Stimulated activated CD8-positive, alpha-beta memory T cell treated with anti-CD3 and anti-CD28 coated beads, Interleukin-4, amount 100 ng/mL, for 24 hours (primary cell): Measurements from ENCODE around the gene SAP130.
A peak's percentile ranks its signal among the peaks of the same experiment; 100 is the strongest.

Source experiments
- DNase-seq: peaks from one replicate; pipeline ENCODE4 v3.0.0-alpha.2; 2020; ENCODE audit warnings: low read depth

The SAP130 gene

DNA sequence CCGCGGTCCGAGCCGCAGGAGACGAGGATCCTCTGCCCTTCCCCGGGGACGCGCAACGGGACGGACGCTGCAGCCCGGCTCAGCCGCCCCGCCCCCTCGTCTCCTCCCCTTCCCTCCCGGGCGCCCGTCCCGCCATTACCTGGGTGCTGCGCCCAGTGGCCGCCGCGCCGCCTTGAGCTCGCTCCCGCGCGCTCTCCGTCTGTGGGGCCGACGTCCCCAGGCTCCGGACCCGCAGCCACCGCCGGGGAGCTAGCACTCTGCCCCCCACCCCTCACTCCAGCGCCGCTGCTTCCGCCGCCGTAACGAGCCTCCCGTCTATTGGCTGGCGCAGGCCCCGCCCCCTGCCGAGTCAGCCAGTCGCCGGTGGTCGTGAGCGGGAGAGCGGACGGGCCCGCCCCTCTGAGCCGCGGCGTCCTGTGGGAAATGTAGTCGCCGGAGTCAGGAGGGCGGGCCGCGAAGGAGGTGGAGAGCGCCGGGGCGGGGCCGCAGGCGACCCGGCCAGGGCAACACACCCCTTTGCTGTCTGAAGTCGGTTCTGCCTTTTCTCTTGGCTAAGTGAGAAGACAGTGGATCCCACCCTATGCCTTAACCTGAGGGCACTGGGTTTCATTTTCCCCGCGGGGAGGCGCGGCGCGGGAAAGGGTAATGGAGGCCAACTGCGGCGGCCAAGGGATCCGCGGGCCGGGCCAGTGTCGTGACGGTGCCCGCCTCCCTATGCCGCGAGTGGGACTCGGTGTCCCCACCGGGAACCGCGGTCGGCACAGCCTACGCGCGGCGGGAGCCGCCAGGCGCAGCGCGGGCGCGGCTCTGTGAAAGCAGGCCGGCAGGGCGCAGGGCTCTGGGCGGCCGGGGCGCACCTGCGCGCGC, at the start of gene SAP130:
SAP130 (minus strand) TSS at position 259 of the 867 bp plus-strand sequence. CDS start 1,767 bp downstream, outside the sequence.
- peak; percentile 99 for DNase-seq

DNA sequence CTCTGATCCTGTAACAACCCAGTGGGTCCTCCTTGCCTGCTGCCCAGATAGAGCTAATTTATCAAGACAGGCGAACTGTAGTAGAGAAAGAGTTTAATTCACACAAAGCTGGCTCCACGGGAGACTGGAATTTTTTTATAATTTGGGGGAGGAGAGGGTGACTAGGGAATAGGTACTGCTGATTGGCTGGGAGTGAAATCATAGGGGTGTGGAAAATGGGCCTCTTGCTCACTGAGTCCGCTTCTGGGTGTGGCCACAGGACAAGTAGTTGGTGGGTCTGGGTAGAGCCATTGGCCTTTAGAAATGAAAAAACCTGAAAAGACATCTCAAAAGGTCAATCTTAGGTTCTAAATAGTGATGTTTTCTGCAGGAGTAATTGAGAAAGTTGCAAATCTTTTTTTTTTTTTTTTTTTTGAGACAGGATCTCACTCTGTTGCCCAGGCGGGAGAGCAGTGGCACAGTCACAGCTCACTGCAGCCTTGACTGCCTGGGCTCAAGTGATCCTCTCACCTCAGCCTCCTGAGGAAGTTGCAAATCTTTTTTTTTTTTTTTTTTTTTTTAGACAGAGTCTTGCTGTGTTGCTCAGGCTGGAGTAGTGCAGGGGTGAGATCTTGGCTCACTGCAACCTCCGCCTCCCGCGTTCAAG, 48.7 kb upstream of the SAP130 start:
- DNase-seq = no peak

DNA sequence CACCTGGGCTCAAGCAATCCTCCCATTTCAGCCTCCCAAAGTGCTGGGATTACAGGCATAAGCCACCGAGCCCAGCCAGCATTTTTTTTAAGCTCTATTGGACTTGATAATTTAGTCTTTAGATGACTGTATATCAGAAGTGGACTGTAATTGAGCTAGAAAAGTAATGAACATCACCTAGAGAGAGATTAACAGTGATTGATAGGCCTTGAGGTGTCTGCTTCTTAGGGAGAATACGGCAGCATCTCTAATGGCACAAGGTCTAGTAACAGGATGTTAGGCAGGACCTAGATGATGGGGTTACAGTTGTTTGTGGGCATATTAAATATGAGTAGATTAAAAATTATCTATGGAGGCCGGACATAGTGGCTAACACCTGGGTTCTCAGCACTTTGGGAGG, 45.4 kb upstream of the SAP130 start:
- DNase-seq = no peak

DNA sequence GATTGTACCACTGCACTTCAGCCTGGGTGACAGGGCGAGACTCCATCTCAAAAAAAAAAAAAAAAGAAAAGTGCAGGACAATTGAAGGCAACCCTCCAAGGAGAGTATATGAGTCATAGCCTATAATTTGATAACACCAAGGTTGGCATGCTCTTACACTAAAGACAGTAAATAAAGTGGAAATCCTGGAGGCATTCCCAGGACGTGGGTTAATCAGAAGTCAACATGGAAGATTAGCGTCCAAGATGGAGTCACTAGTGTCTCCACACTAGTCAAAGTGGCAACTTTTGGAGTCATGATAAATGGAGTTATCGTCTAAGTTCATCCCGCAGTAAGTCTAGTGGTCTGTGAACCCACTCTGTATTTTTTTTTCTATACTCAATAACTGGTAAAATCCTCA, 41.9 kb upstream of the SAP130 start:
- no peak for DNase-seq

DNA sequence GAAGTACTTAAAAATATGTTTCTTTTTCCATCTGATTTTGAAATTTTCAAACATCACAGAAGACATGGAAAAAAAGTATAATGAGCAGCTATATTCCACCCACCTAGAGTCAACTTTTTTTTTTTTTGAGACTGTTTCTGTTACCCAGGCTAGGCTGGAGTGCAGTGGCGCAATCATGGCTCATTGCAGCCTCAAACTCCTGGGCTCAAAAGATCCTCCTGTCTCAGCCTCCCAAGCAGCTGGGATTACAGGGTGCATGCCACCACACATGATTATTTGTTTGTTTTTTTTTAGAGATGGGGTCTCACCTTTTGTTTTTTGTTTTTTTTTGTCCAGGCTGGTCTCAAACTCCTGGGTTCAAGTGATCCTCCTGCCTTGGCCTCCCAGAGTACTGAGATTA, 36.5 kb upstream of the SAP130 start:
- DNase-seq = no peak

DNA sequence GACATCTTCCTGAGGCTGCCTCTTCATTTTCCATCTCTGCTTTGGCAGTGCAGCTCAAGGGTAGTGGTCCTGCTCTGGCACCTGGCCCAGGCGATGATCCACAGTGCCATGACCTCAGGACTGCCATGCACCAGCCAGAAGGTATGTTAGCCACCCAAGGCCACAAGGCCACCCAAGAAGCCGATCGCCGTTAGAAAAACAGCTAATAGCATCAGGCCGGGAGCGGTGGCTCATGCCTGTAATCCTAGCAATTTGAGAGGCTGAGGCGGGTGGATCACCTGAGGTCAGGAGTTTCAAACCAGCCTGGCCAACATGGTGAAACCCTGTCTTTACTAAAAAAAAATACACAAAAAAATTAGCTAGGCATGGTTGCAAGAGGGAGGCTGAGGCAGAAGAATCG, 34.7 kb upstream of the SAP130 start:
- no peak for DNase-seq

DNA sequence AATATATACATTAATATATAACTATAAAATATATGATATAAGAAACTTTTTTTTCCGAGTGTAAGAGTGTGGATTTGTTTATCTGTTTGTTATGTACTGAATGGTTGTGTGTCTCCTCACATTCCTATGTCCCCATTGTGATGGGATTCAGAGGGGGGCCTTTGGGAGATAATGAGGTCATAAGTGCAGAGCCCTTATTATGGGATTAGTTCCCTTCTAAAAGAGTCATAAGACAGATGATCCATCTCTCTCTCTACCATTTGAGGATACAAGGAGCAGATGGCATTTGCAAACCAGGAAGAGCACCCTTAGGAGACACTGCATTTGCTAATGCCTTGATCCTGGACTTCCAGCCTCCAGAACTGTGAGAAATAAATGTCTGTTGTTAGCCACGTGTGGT, 30.3 kb upstream of the SAP130 start:
- no peak for DNase-seq

DNA sequence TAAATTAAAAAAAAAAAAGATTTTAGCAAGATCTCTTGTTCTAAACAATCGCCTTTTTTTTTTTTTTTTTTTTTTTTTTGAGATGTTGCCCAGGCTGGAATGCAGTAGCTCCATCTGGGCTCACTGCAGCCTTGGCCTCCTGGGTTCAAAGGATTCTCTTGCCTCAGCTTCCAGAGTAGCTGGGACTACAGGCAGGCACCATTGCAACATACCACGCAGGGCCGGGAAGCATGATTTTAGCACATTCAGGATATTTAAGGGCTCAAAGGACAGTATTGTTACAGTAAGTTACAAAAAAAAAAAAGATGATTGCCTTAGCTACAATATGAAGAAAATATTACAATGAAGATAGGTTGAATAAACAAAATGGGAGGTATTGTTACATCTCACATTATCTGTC, 29.5 kb upstream of the SAP130 start:
- DNase-seq = no peak

DNA sequence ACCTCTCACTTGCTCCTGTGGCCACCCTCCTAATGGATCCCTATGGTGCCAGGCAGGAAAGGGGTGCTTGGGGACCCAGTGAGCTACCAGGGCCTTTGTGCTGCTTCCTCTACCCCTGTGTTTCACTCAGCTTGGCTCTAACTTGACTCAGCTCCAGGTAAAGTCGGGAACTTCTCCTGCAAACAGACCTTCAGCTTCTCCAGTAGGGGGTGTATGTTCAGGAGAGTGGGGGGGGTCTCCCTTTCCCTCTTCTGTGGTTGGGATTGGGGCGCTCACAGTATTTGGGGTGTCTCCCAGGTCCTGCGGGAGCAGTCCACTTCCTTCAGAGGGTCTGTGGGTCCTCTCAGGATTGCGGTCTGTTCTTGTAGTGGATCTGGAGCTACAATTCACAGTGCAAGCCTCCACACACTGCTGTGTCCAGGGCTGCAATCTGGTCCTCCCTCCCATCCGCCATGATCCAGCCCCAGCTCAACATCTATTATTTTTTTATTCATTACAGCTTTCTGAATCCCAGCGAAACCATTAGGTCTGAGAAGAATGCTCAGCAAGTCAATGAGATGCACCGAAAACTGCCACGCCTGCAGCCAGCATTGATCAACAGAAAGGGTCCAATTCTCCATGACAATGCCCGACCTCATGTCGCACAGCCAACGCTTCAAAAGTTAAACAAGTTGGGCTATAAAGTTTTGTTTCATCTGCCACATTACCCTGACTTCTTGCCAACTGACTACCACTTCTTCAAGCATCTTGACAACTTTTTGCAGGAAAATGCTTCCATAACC, 26.4 kb upstream of the SAP130 start:
- no peak for DNase-seq

DNA sequence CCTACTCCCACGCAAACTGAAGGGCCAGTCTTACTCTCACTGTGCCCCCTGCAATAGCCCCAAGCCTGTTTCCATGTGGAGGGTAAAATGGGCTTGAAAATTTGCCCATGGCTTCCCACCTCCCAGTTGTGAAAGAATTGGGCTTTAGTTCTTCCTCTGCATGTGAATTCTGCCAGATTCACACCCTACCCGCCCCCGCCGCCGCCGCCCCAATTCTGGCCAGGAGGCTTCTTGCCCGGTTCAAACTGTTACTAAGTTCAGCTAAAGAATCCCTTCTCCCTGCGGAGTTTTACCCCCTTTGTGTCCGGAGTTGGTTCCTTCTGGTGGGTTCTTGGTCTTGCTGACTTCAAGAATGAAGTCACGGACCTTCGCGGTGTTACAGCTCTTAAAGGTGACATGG, 25.5 kb upstream of the SAP130 start:
- DNase-seq = no peak

DNA sequence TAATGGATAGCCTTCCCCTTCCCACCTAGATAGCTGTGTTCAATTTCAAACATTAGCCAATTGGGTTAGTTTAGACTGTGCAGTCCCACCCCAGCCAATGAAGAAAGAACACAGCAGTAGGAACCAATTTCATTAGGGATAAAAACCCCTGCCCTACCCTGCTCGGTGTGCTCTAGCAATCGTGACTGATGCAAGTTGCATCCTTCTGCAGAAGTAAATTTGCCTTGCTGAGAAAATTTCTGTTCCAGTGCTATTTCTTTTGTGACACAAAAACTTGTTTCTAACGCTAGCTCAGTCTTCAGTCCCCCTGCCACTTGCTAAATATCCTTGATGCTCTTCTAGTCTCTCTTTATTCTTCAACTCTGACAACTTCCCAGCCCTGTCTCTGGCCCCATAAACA, 15.2 kb upstream of the SAP130 start:
- no peak for DNase-seq

DNA sequence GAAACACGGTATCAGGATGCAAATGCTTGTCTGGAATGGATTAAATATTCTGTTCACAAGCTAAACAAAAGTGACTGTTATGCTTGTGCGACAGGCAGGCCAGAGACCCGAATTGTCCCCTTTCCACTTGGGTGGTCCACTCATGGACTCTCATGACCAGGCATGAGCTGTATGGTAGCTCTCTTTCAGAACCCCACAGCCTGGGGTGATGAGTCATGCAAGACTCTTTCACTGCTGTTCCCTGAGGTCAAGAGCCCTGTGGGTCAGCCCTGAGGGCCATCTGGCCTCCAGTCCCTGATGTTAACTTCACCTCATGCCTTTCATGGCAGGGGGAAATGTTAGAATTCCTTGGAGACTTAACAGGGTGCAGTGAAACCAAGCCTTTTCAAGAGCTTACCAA, 13.7 kb upstream of the SAP130 start:
- DNase-seq = no peak

DNA sequence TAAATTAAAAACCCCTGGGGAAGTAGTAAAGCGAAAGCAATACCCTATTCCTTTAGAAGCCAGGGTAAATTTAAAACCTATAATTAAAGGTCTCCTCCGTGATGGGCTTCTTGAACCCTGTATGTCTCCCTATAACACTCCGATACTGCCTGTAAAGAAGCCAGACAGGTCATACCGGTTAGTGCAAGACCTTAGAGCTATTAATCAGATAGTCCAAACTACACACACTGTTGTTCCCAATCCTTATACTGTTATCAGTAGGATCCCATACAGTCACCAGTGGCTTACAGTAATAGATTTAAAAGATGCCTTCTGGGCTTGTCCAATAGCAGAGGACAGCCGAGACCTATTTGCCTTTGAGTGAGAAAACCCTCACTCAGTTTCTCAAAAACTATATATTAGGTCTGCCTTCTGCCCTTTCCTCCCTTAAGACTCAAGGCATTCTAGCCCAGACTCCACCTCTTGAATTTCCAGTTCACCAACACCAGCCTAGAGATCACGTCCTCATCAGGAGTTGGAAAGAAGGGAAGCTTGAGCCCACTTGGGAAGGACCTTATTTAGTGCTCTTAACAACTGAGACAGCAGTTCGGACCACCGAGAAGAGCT, 12.4 kb upstream of the SAP130 start:
- no peak for DNase-seq

DNA sequence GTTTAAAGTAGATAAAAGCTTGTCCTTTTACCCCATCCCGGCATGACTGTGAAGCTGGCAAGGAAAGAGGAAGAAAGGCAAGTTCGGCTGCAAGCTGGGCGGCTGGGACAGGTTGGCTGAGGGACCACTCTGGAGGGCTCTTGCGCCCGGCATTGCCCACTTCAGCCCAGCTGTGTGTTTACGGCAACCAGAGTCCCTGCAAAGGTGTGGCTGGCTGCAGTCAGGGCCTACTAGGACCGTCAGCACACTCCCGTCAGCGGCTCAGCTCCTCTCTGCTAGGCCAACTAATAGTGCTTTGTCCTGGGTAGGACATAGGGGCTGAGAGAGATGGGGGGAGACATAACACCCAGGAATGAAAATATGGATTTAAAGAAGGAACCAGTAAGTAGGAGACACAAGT, 11.7 kb upstream of the SAP130 start:
- DNase-seq = no peak

DNA sequence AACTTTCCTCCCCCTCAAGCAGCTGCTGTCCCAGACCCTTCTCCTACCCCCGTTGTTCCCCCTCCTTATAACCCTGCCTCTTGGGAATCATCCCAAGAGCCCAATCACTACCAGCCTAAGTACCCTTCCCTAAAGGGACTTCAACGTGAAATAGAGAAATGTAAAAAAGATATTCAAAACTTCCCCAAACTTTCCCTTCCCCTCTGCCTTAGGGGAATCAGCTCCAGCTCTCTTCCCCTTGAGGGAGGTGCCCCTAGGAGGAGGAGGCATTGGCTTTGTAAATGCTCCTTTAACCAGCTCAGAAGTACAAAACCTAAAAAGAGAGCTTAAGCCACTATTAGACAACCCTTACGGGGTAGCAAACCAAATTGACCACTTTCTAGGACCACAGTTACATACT, 10.6 kb upstream of the SAP130 start:
- DNase-seq = no peak

DNA sequence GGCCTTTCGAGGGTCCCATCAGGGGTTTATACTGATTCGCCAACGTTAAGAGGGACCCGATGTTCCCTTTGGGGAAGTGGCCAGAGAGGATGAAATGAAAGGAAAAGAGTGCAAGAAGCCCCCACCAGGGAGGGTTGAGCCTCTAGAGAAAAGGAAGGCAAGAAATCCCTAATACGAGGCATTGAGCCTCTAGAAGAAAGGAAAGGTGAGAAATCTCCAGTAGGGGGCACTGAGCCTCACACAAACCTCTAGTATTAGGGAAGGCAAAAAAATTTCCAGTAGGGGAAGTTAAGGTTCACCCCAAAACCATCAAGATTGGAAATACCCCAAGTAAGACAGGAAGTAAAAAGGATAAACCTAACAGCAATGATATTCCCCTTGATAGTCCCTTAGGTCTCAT, 9.8 kb upstream of the SAP130 start:
- DNase-seq = no peak

DNA sequence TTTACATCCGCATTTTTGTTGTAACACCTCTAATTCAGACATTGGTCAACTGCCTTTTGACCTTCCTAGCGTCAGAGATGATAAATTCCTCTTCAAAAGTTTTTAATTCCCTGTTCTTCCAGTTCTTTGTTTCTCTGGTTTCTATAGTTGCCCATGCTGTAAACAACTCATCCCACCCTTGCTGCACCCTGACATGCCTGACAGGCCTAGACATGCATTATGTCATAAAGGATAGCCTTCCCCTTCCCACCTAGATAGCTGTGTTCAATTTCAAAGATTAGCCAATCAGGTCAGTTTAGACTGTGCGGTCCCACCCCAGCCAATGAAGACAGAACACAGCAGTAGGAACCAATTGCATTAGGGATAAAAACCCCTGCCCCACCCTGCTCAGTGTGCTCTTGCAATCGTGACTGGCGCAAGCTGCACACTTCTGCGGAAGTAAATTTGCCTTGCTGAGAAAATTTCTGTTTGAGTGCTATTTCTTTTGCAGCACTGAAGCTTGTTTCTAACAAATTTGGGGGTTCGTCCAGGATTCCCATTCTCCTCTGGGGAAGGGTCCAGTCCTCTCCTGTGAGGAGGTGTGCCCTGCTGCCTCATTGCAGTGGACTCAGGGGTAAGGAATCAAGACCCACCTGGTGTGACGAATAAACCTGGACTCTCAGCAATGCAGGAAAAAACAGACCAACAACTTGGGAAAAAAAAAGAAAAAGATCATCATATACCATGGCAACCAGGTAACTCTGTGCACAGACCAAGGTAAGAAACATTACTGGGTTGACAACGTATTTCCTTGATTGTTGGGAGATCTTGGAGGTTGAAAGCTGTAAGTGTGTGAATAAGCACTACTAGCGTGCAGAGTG, 9.1 kb upstream of the SAP130 start:
- no peak for DNase-seq

DNA sequence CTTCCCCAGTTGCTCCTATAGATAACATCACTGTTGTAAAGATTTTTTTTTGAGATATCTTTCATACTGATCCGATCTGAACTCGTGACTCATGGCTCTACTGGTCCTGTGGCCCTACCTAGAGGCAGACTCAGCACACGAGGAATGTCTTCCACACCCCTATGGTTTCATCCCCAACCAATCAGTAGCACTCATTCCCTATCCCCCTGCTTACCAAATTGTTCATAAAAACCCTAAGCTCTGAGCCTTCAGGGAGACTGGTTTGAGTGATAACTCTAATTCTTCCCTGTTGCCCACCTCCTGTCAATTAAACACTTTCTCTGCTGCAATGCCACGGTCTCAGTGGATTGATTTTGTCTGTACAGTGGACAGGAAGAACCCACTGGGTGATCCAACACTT, 4.2 kb upstream of the SAP130 start:
- DNase-seq = no peak

DNA sequence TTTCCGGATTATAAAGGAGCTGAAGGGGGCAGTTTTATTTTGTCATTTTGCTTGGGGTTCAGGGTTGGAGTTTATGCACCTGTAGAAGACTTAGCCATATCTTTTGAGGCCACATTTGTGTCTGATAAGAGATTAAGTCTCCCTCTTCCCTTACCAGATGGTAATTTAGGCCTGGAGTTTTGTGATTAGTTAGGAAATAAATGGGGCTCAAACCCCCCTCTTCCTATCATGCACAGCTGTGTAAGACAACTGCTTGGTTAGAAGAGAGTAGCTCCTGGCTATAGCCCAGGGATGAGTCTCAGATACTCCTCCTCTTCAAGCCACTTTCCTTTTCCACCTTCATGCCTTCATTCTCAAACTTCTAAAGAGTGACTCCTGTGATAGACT, 802 bp upstream of the SAP130 start:
- DNase-seq = no peak

DNA sequence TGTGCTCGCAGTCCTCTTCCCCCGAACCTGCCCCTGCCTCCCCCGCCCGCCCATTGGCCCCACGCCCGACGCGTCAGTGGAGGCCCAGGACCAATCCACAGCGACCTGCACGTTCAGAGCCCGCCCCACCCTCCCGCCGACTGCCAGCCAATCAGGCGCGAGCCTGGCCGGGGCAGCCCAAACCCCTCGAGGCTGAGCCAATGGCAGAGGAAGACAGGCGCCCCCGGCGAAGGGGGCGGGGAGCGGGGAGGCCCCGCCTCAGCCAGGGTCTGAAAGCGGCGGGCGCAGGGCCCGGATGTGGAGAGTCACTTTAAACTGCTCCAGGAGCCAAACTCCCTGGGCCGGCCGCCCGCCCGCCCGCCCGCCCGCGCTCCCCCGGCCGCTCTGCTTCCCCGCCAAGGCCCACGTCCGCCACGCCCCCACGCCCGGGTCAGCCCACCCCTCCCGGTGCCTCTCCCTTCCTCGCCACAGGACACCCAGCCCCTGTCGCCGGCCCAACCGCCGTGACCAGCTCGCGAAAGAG, 520 bp downstream of the SAP130 start:
- DNase-seq = peak; percentile 99
